ENCODE results near the gene GNG12.

GRCh38 chr1:67682659-67683197 is 150.5 kb downstream of the GNG12 start:
- no peak for TF ChIP-seq CTCF (IDR thresholded peaks at IDR 0.05 in 8 of 11, conservative IDR thresholded peaks at IDR 0.05 in 3 of 11)
- TF ChIP-seq POLR2A (IDR thresholded peaks at IDR 0.05) = no peak
